Type B pancreatic cell (in vitro differentiated cells): ENCODE measurements around the gene DCAF15. TPM values are rescaled to one million over a fixed set of nuclear protein-coding genes. Genes with fewer than 3 reads are reported as not detected.

ENCODE experiments used
- DNase-seq: peaks from one replicate; pipeline ENCODE4 v3.0.0; 2021; ENCODE audit warnings: mixed read lengths; ENCODE audit not compliant: unreplicated experiment; ENCODE audit errors: extremely low spot score
- H3K27ac Mint-ChIP-seq: 2 replicates; pipeline ENCODE4 v1.8.0; 2021; ENCODE audit warnings: mild to moderate bottlenecking, mixed read lengths
- H3K27me3 Mint-ChIP-seq: 2 replicates; pipeline ENCODE4 v1.8.0; 2021; ENCODE audit warnings: mixed read lengths
- H3K36me3 Mint-ChIP-seq: 2 replicates; pipeline ENCODE4 v1.8.0; 2021; ENCODE audit warnings: mixed read lengths
- H3K4me1 Mint-ChIP-seq: one replicate; pipeline ENCODE4 v1.8.0; 2021; ENCODE audit warnings: mixed read lengths; ENCODE audit not compliant: unreplicated experiment
- H3K4me3 Mint-ChIP-seq: 2 replicates; pipeline ENCODE4 v1.8.0; 2021; ENCODE audit warnings: mild to moderate bottlenecking, mixed read lengths
- H3K9me3 Mint-ChIP-seq: 2 replicates; pipeline ENCODE4 v1.8.0; 2021; ENCODE audit warnings: mixed read lengths
- long read RNA-seq: library from polyadenylated mRNA; unstranded; transcript quantifications from one replicate; pipeline ENCODE4 v2.0.0, GENCODE V29; 2020
- total RNA-seq: library from RNA; stranded (reverse); gene quantifications from 2 replicates; pipeline ENCODE4 v1.2.1, GENCODE V29; 2021; ENCODE audit warnings: low replicate concordance
- TF ChIP-seq, protein P1 (sequence below): fragments of 200-600 bp; sonication (generic); conservative IDR thresholded peaks from 2 replicates; pipeline ENCODE4 v1.5.0; 2021; ENCODE audit warnings: antibody characterized with exemption, mild to moderate bottlenecking

DCAF15 gene, protein sequence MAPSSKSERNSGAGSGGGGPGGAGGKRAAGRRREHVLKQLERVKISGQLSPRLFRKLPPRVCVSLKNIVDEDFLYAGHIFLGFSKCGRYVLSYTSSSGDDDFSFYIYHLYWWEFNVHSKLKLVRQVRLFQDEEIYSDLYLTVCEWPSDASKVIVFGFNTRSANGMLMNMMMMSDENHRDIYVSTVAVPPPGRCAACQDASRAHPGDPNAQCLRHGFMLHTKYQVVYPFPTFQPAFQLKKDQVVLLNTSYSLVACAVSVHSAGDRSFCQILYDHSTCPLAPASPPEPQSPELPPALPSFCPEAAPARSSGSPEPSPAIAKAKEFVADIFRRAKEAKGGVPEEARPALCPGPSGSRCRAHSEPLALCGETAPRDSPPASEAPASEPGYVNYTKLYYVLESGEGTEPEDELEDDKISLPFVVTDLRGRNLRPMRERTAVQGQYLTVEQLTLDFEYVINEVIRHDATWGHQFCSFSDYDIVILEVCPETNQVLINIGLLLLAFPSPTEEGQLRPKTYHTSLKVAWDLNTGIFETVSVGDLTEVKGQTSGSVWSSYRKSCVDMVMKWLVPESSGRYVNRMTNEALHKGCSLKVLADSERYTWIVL
- 35.8 and 50.1 TPM in 2 replicates for total RNA-seq
- long read RNA-seq = 0 reads

- H3K4me3 Mint-ChIP-seq = peak within 1 kb of the TSS; percentile 96
- H3K27ac Mint-ChIP-seq = peak within 1 kb of the TSS; percentile 95
- no peaks in the 10 kb centered on the region for H3K27me3 Mint-ChIP-seq
- DNase-seq = peak; percentile 99
- TF ChIP-seq, protein P1, sequence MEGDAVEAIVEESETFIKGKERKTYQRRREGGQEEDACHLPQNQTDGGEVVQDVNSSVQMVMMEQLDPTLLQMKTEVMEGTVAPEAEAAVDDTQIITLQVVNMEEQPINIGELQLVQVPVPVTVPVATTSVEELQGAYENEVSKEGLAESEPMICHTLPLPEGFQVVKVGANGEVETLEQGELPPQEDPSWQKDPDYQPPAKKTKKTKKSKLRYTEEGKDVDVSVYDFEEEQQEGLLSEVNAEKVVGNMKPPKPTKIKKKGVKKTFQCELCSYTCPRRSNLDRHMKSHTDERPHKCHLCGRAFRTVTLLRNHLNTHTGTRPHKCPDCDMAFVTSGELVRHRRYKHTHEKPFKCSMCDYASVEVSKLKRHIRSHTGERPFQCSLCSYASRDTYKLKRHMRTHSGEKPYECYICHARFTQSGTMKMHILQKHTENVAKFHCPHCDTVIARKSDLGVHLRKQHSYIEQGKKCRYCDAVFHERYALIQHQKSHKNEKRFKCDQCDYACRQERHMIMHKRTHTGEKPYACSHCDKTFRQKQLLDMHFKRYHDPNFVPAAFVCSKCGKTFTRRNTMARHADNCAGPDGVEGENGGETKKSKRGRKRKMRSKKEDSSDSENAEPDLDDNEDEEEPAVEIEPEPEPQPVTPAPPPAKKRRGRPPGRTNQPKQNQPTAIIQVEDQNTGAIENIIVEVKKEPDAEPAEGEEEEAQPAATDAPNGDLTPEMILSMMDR = no peak
- H3K4me1 Mint-ChIP-seq = peaks cover 7% of the 10 kb centered on the region
- no peaks in the 10 kb centered on the region for H3K9me3 Mint-ChIP-seq
- peaks cover 4% of the 10 kb centered on the region for H3K36me3 Mint-ChIP-seq
Measured at GRCh38 chr19:13952154-13952930, at the start of gene DCAF15. DCAF15 (plus strand) TSS chr19:13952509; CDS start chr19:13952513, 4 bp downstream.

GRCh38 chr19:13902993-13903555 is 49.2 kb upstream of the DCAF15 start:
- H3K36me3 Mint-ChIP-seq = no peaks in the 10 kb centered on the region

GRCh38 chr19:13905634-13906520 is 46.4 kb upstream of the DCAF15 start, which contains the start of the genes BRME1 and CC2D1A:
BRME1 (minus strand) TSS chr19:13906117; CDS start chr19:13904892, 1,225 bp downstream.
CC2D1A (plus strand) TSS chr19:13906201; CDS start chr19:13906442, 241 bp downstream.
- H3K9me3 Mint-ChIP-seq = no peaks in the 10 kb centered on the region

More at GRCh38 chr19:13902993-13903555, 49.2 kb upstream of the DCAF15 start:
- no peaks in the 10 kb centered on the region for H3K27me3 Mint-ChIP-seq
- H3K27ac Mint-ChIP-seq = no peak overlapping the region
- TF ChIP-seq, protein P1 = peak; percentile 47
- DNase-seq = no peak
- no peaks in the 10 kb centered on the region for H3K4me1 Mint-ChIP-seq
- H3K9me3 Mint-ChIP-seq = no peaks in the 10 kb centered on the region
- no peak overlapping the region for H3K4me3 Mint-ChIP-seq

GRCh38 chr19:13906521-13906904 is 45.8 kb upstream of the DCAF15 start:
- TF ChIP-seq, protein P1 = no peak
- peak overlapping the region; percentile 59 for H3K27ac Mint-ChIP-seq
- no peaks in the 10 kb centered on the region for H3K4me1 Mint-ChIP-seq
- no peak for DNase-seq
- H3K4me3 Mint-ChIP-seq = peak overlapping the region; percentile 85
- peaks cover 4% of the 10 kb centered on the region for H3K36me3 Mint-ChIP-seq
- no peaks in the 10 kb centered on the region for H3K27me3 Mint-ChIP-seq
- H3K9me3 Mint-ChIP-seq = no peaks in the 10 kb centered on the region

More at GRCh38 chr19:13905634-13906520, 46.4 kb upstream of the DCAF15 start, which contains the start of the genes BRME1 and CC2D1A:
- no peaks in the 10 kb centered on the region for H3K27me3 Mint-ChIP-seq
- peak within 1 kb of the TSS; percentile 85 for H3K4me3 Mint-ChIP-seq
- DNase-seq = peak; percentile 92
- peak within 1 kb of the TSS; percentile 59 for H3K27ac Mint-ChIP-seq
- no peaks in the 10 kb centered on the region for H3K4me1 Mint-ChIP-seq
- TF ChIP-seq, protein P1 = no peak
- H3K36me3 Mint-ChIP-seq = no peaks in the 10 kb centered on the region
